Stimulated activated naive CD8-positive, alpha-beta T cell treated with anti-CD3 and anti-CD28 coated beads, Interleukin-15, amount 100 ng/mL, for 72 hours (primary cell): ENCODE data around the gene DIP2A.

Experiments used
- ATAC-seq: fragments of 150-1000 bp; cut with Tn5 transposase; 2 replicates; pipeline ENCODE4 v1.10.0; 2021; ENCODE audit warnings: mild to moderate bottlenecking, moderate library complexity
- DNase-seq, 2 donors: peaks; one replicate each; pipeline ENCODE4 v3.0.0; 2021 to 2022
- H3K27ac Mint-ChIP-seq, 2 donors: one replicate each; pipeline ENCODE4 v1.8.0; 2022; ENCODE audit warnings: mild to moderate bottlenecking in 2 of 2, mixed read lengths in 2 of 2, moderate library complexity in 2 of 2
- H3K27me3 Mint-ChIP-seq: one replicate; pipeline ENCODE4 v1.8.0; 2022; ENCODE audit warnings: mixed read lengths
- H3K4me1 Mint-ChIP-seq: one replicate; pipeline ENCODE4 v1.8.0; 2022; ENCODE audit warnings: mild to moderate bottlenecking, mixed read lengths
- H3K4me3 Mint-ChIP-seq, 2 donors: one replicate each; pipeline ENCODE4 v1.8.0; 2022; ENCODE audit warnings: mild to moderate bottlenecking in 2 of 2, mixed read lengths in 2 of 2, moderate library complexity in 1 of 2
- H3K9me3 Mint-ChIP-seq, 2 donors: one replicate each; pipeline ENCODE4 v1.8.0; 2022; ENCODE audit warnings: mixed read lengths in 2 of 2

Gene DIP2A

DNA sequence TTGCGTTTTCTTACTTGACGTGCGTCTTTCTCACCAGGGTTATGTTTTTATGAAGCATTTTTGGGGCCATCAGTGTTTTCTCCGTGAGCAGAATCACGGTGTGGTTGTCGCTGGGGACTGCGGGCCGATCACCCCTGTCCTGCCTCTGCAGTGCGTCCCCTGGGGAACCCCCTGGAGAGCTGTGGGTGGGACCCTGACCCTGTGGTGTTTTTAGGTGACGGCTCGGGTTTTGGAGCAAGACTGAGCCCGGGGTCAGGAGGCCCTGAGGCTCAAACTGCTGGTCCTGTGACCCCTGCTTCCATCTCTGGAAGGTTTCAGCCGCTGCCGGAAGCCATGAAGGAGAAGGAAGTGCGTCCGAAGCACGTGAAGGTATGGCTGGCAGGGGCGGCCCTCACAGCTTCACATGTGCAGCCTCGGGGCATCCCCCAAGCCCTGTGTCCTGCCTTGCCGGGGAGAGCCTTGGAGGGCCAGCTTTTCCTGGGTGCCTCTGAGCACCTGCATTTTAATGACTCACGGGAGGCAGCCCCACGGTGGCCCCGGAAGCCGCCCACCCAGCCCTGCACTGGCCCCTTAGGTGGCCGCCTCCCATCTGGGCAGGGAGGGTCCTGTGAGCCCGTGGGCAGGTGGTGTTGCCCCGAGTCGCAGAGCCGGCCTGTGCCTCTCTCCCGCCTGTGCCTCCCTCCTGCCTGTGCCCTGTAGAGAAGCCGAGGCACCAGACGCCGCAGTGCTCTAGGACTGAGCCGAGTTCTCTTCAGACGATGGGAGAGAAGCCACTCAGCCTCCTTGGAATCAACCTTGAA lies 36.7 kb upstream of the DIP2A start:
- ATAC-seq (no peak), DNase-seq (no peak)
- H3K9me3 Mint-ChIP-seq: no peaks in the 10 kb centered on the region
- H3K4me3 Mint-ChIP-seq: no peak overlapping the region
- no peak overlapping the region for H3K27ac Mint-ChIP-seq
- H3K27me3 Mint-ChIP-seq: no peaks in the 10 kb centered on the region
- peaks cover 39% of the 10 kb centered on the region for H3K4me1 Mint-ChIP-seq

DNA sequence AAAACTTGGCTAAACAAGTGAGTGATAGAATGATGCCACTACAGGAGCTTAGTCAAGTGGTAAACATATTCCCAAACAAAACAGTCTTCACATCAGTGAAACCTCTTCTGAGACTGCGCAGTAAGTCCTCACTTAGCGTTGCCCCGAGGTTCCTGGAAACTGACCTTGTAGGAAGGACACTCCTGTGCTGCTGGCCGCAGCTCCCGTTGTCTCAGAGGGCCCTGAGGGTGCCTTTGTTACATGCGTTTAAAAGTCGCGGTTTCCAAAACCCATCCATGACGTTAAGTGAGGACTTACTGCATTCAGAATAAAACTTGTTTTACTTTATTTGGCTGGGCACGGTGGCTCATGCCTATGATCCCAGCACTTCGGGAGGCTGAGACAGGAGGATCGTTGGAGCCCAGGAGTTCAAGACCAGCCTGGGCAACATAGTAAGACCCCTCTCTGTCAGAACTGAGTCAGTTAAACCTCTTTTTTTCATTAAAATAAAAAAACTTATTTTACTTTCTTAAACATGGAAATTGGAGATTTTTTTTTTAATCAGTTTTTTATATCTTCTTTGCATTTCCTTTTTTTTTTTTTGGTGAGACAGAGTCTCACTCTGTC lies 36.0 kb upstream of the DIP2A start:
- Mint-ChIP-seq H3K9me3 (no peaks in the 10 kb centered on the region), H3K27me3 (no peaks in the 10 kb centered on the region), H3K27ac (no peak overlapping the region), H3K4me3 (no peak overlapping the region), H3K4me1 (peaks cover 47% of the 10 kb centered on the region)
- ATAC-seq: no peak
- no peak for DNase-seq

DNA sequence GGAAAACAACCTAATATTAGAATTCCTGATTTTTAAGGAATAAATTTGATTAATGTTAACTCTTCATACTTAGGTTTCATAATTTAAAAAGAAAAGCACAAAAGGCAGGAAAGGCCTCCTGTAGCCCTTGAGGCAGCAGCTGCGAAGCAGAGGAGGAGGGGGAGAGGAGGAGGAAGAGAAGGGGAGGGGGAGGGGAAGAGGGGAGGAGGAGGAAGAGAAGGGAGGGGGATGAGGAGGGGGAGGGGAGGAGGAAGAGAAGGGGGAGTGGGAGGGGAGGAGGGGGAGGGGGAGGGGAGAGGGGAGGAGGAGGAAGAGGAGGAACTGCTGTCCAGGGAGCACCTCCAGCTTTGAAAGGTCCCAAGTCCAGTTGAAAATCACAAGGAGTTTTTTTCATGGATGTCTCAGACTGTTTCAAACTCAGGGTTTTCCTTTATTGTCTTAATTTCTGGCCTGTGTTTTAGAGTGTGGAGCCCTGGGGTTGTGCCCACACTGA lies 35.1 kb upstream of the DIP2A start:
- Mint-ChIP-seq H3K4me3 (peak overlapping the region; percentile 28 to 85), H3K27ac (peak overlapping the region; percentile 77 to 91), H3K4me1 (peaks cover 47% of the 10 kb centered on the region), H3K27me3 (no peaks in the 10 kb centered on the region), H3K9me3 (no peaks in the 10 kb centered on the region)
- DNase-seq (no peak), ATAC-seq (no peak)

DNA sequence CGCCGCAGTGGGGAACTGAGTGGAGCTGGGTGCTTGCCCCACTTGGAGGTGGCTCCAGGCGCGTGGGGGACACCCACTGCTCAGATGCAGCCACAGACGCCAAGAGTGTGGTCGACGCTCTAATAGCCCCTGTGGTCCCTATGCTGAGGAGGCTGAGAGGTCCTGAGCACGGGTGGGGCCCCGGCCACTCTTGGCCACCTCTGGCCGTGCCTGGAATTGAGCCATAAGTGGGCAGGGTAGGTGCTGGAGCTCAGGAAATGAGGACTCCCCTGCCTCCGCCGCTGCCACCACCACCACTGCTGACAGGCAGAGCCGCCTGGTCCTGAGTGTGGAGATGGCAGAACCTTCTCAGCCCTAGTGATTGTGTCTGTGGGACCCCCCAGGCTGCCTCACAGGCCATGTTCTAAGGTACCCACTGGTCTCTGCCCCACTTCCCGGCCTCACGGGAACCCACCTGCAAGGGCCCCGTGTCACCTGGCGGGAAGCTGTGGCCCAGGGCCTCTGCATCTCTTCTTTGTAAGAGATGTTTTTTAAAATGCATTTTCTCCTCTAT lies 34.6 kb upstream of the DIP2A start:
- ATAC-seq (peak; percentile 51), DNase-seq (peak; percentile 30 to 48)
- no peaks in the 10 kb centered on the region for H3K27me3 Mint-ChIP-seq
- peak overlapping the region; percentile 28 to 85 for H3K4me3 Mint-ChIP-seq
- H3K9me3 Mint-ChIP-seq: no peaks in the 10 kb centered on the region
- H3K4me1 Mint-ChIP-seq: peaks cover 47% of the 10 kb centered on the region
- H3K27ac Mint-ChIP-seq: peak overlapping the region; percentile 77 to 91

DNA sequence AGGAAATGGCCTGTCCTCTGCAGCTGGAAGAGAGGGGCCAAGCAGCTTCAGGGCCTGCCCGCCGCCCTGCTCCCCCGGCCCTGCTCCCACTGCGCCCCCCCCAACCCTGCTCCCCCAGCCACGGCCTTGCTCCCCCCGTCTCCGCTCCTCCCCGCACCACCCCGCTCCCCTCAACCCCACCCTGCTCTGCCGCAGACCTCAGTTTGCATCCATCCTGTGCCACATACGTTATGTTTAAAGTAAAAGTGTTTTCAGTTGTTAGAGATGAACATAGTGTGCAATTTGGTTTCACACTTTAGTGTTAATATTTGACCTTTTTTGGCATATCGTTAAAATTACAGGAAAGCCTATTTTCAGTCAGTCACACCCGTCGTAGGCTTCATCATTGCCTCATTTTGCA lies 34.1 kb upstream of the DIP2A start:
- H3K9me3 Mint-ChIP-seq: no peaks in the 10 kb centered on the region
- ATAC-seq (peak; percentile 49), DNase-seq (no peak)
- H3K4me1 Mint-ChIP-seq: peaks cover 47% of the 10 kb centered on the region
- no peaks in the 10 kb centered on the region for H3K27me3 Mint-ChIP-seq
- H3K4me3 Mint-ChIP-seq: peak overlapping the region; percentile 78 to 85
- peak overlapping the region; percentile 97 to 98 for H3K27ac Mint-ChIP-seq

DNA sequence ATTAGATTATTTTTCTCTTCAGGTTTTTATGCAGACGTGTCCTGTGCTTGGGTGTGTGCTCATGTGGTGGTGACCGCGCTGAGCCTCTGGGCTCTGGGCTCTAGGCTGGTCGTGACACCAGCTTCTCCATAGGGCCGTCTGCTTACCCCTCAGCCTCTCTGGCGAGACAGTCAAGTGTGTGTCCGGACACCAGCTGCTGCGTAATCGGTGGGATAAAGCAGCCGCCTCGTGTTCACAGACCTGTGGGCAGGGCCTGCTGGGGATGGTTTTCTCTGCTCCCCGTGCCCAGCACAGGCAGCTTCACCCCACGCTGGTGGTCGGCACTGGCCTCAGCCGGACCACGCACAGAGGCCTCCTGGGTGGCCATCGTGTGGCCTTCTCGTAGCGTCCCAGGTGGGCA lies 33.6 kb upstream of the DIP2A start:
- no peaks in the 10 kb centered on the region for H3K27me3 Mint-ChIP-seq
- ATAC-seq (peak; percentile 42), DNase-seq (peak in 1 of 2 donors; percentile 27)
- peaks cover 51% of the 10 kb centered on the region for H3K4me1 Mint-ChIP-seq
- H3K4me3 Mint-ChIP-seq: peak overlapping the region; percentile 78 to 85
- H3K27ac Mint-ChIP-seq: peak overlapping the region; percentile 97 to 98
- no peaks in the 10 kb centered on the region for H3K9me3 Mint-ChIP-seq

DNA sequence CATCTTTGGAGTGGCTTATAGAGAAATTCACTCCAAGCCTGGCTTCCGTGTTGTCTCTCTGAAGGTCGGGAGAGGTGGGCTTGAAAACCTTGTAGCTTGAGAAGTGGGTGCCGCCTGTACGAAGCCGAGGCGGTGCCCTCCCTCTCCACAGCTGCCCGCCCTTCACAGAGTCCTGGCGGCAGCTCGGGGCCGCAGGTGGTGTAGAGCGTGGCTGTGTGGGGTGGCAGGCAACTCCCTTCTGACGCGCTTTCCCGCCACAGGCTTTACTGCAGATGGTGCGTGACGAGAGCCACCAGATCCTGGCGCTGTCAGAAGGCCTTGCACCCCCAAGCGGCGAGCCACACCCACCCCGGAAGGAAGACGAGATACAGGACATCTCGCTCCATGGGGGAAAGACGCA lies 33.1 kb upstream of the DIP2A start:
- no peaks in the 10 kb centered on the region for H3K27me3 Mint-ChIP-seq
- DNase-seq (peak; percentile 67 to 82), ATAC-seq (peak; percentile 88)
- H3K9me3 Mint-ChIP-seq: no peaks in the 10 kb centered on the region
- peak overlapping the region; percentile 78 to 85 for H3K4me3 Mint-ChIP-seq
- H3K4me1 Mint-ChIP-seq: peaks cover 56% of the 10 kb centered on the region
- peak overlapping the region; percentile 97 to 98 for H3K27ac Mint-ChIP-seq

DNA sequence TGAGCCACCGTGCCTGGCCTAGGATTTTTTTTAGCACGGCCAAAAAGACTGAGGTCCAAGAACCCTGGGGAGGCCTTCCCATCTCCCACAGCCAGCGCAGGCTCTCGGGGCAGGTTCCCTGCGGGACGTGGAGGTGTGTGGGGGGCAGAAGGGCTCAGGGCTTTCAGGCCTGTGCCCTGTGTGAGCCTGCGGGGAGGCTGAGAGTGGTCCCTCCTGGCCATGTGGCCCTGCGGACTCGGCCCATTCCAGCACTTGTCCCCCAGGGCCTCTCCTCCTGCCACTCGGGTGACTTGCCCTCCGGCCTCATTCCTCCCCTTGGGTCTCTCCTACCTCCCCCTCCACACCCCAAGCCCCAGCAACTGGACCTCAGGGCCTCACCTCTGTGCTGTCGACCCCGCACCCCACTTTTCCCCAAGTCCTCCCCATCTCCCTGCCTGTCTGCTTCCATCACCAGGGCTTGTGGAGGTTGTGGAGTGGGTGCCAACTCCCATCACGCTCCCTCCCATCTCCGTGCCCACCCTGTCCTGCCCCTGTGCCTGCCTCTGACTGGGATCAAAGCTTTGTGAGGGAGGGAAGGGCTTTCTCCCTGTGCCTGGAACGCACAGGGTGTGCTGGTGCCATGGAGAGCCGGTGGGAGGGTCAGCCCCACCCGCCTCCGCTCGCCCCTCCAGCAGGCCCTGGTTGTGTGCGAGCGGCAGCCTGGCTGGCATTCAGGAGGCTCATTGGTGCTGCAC lies 32.2 kb upstream of the DIP2A start:
- Mint-ChIP-seq H3K4me1 (peaks cover 60% of the 10 kb centered on the region), H3K9me3 (no peaks in the 10 kb centered on the region), H3K27me3 (no peaks in the 10 kb centered on the region), H3K27ac (peak overlapping the region in 1 of 2 donors; percentile 65), H3K4me3 (peak overlapping the region in 1 of 2 donors; percentile 85)
- no peak for ATAC-seq
- DNase-seq: no peak

DNA sequence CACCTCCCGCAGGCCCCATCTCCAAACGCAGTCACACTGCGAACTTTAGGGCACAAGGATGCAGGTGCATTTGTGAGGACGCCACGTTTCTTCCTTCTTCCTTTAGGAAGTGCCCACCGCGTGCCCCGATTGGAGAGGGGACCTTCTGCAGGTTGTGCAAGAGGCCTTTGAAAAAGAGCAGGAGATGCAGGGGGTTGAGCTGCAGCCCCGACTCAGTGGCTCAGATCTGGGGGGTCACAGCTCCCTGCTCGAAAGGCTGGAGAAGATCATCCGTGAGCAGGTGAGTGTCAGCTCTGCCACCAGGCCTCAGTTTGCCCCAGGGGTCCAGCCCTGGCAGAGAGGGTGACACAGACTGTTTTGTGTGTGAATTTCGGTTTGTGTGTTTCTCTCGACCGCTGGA lies 31.2 kb upstream of the DIP2A start:
- Mint-ChIP-seq H3K4me3 (peak overlapping the region in 1 of 2 donors; percentile 32), H3K4me1 (peaks cover 60% of the 10 kb centered on the region), H3K27me3 (no peaks in the 10 kb centered on the region), H3K27ac (no peak overlapping the region), H3K9me3 (no peaks in the 10 kb centered on the region)
- DNase-seq (no peak), ATAC-seq (no peak)

DNA sequence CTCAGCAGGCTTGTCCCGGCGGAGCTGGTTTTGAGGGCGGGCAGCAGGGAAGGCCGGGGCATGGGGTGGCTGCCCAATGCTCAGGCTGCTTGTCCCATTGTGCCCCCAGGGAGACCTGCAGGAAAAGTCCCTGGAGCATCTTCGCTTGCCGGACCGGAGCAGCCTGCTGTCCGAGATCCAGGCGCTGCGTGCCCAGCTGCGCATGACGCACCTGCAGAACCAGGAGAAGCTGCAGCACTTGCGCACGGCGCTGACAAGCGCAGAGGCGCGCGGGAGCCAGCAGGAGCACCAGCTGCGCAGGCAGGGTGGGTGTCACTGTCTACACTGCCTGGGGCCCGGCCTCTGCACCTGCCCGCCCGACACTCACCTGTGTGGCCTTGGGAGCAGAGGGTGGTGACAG lies 30.4 kb upstream of the DIP2A start:
- Mint-ChIP-seq H3K4me3 (no peak overlapping the region), H3K27me3 (no peaks in the 10 kb centered on the region), H3K9me3 (no peaks in the 10 kb centered on the region), H3K27ac (no peak overlapping the region), H3K4me1 (peaks cover 57% of the 10 kb centered on the region)
- no peak for ATAC-seq
- DNase-seq: no peak

DNA sequence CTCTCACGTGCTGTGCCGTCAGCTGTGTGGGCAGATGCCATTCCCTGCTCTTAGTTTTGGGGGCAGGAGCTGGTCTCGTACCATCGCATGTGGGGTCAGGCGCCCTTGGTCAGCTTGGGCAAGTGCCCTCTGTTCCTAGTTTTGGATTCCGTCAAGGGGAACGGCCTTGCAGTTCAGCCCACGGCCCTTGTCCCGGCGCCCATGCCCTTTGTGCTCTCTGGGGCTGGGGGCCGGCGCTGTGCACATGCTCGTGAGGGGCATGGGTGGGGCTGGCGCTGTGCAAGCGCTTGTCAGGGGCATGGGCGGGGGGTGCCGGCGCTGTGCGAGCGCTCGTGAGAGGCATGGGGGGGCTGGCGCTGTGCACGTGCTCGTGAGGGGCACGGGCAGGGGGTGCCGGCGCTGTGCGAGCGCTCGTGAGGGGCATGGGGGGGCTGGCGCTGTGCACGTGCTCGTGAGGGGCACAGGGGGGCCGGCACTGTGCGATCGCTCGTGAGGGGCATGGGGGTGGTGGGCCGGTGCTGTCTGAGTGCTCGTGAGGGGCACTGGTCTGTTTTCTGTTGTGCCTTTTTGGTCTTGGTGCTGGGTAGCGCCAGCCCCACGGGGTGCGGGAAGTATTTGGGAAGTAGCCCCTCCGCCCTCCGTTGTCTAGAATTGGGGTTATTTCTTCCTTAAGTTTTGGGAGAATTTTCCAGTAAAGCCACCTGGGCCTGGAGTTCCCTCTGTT lies 29.5 kb upstream of the DIP2A start:
- peak overlapping the region in 1 of 2 donors; percentile 74 for H3K27ac Mint-ChIP-seq
- DNase-seq: no peak
- no peak for ATAC-seq
- no peaks in the 10 kb centered on the region for H3K9me3 Mint-ChIP-seq
- H3K4me1 Mint-ChIP-seq: peaks cover 49% of the 10 kb centered on the region
- no peak overlapping the region for H3K4me3 Mint-ChIP-seq
- no peaks in the 10 kb centered on the region for H3K27me3 Mint-ChIP-seq

DNA sequence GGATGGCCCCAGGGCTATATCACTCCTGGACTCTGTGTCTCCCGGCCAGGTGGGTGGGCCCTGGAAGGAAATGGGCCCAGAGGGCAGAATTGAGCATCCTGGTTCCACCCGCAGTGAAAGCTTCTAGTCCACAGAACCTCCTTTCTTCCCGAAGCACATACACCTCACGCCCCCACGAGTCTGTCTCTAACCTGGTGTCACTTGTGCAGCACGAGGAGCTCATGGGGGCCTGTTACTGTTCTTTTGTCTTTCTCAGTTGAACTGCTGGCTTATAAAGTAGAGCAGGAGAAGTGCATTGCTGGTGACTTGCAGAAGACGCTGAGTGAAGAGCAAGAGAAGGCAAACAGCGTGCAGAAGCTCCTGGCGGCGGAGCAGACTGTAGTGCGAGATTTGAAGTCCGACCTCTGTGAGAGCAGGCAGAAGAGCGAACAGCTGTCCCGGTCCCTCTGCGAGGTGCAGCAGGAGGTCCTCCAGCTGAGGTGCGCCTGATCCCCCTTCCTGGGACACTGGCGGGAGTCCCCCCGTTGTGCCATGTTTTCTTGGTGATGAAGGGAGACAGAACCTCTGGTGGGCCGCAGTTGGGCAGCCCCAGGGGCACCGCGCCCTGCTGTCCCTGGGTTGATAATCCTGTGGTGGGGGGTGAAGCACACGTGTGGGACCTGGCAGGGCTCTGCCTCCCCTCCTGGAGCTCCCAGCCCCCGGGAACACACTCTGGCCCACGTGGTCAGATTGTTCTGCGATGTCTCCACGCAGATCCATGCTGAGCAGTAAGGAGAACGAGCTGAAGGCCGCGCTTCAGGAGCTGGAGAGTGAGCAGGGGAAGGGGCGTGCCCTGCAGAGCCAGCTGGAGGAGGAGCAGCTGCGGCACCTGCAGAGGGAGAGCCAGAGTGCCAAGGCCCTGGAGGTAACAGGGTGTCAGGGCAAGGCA lies 28.7 kb upstream of the DIP2A start:
- H3K9me3 Mint-ChIP-seq: no peaks in the 10 kb centered on the region
- ATAC-seq (no peak), DNase-seq (no peak)
- H3K27me3 Mint-ChIP-seq: no peaks in the 10 kb centered on the region
- H3K4me1 Mint-ChIP-seq: peaks cover 46% of the 10 kb centered on the region
- H3K4me3 Mint-ChIP-seq: peak overlapping the region in 1 of 2 donors; percentile 23
- H3K27ac Mint-ChIP-seq: peak overlapping the region in 1 of 2 donors; percentile 74

DNA sequence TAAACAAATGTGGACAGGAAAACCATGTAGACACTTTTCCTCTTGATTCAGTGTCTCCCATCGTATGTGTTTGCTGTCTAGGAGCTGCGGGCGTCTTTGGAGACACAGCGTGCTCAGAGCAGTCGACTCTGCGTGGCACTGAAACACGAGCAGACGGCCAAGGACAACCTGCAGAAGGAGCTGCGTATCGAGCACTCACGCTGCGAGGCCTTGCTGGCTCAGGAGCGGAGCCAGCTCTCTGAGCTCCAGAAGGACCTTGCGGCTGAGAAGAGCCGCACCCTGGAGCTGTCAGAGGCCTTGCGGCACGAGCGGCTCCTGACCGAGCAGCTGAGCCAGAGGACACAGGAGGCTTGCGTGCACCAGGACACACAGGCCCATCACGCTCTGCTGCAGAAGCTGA lies 27.2 kb upstream of the DIP2A start:
- no peak for DNase-seq
- peaks cover 38% of the 10 kb centered on the region for H3K4me1 Mint-ChIP-seq
- H3K4me3 Mint-ChIP-seq: peak overlapping the region in 1 of 2 donors; percentile 15
- no peak for ATAC-seq
- no peaks in the 10 kb centered on the region for H3K27me3 Mint-ChIP-seq
- no peak overlapping the region for H3K27ac Mint-ChIP-seq
- H3K9me3 Mint-ChIP-seq: no peaks in the 10 kb centered on the region

DNA sequence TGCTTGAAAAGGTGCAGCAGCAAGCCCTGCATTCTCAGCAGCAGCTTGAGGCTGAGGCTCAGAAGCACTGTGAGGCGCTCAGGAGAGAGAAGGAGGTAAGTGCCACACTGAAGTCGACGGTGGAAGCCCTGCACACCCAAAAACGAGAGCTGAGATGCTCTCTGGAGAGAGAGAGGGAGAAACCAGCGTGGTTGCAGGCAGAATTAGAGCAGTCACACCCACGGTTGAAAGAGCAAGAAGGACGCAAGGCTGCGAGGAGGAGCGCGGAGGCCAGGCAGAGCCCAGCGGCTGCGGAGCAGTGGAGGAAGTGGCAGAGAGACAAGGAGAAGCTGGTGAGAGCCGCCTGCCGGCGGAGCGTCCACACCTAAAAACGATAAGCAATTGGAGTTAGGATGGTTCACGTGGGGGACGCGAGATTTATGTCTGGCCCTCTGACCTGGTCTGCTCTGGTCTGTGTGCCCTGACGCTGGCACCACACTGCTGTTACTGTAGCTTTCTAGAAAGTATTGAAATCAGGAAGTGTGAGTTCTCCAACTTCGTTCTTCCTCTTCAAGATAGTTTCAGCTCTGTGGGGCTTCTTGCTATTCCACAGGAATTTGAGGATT lies 26.7 kb upstream of the DIP2A start:
- no peak for DNase-seq
- no peaks in the 10 kb centered on the region for H3K27me3 Mint-ChIP-seq
- peak; percentile 22 for ATAC-seq
- peak overlapping the region in 1 of 2 donors; percentile 15 for H3K4me3 Mint-ChIP-seq
- no peaks in the 10 kb centered on the region for H3K9me3 Mint-ChIP-seq
- peaks cover 43% of the 10 kb centered on the region for H3K4me1 Mint-ChIP-seq
- H3K27ac Mint-ChIP-seq: peak overlapping the region in 1 of 2 donors; percentile 45
